OCI-LY1 (cell line): ENCODE results near the gene HOXB7.

ENCODE experiments used
- H2AFZ ChIP-seq: fragments of 200-600 bp; sonication (generic), shearing (Covaris generic); 2 replicates; pipeline ENCODE4 v1.6.0; 2014; ENCODE audit warnings: antibody characterized with exemption, mild to moderate bottlenecking, low read length
- H3F3A ChIP-seq: fragments of 200-600 bp; sonication (generic), shearing (Covaris generic); 2 replicates; pipeline ENCODE4 v1.6.0; 2014; ENCODE audit warnings: mild to moderate bottlenecking, antibody characterized with exemption, low read length, moderate library complexity; ENCODE audit not compliant: insufficient read depth
- H3K27ac ChIP-seq: fragments of 200-600 bp; sonication (generic); 2 replicates; pipeline ENCODE4 v1.5.1; 2014; ENCODE audit warnings: low read length, mixed run types, mild to moderate bottlenecking, low read depth; ENCODE audit not compliant: poor library complexity, severe bottlenecking
- H3K27me3 ChIP-seq: fragments of 200-600 bp; sonication (generic); 2 replicates; pipeline ENCODE4 v1.6.0; 2014; ENCODE audit warnings: antibody characterized with exemption, mild to moderate bottlenecking, low read length, moderate library complexity; ENCODE audit not compliant: insufficient read depth
- H3K36me3 ChIP-seq: fragments of 200-600 bp; sonication (generic); 2 replicates; pipeline ENCODE4 v1.6.1; 2014; ENCODE audit warnings: mild to moderate bottlenecking, antibody characterized with exemption, low read length, moderate library complexity, mixed read lengths; ENCODE audit not compliant: insufficient read depth
- H3K4me1 ChIP-seq: fragments of 200-600 bp; sonication (generic); 2 replicates; pipeline ENCODE4 v1.5.1; 2014; ENCODE audit warnings: mild to moderate bottlenecking, low read length, moderate library complexity; ENCODE audit not compliant: insufficient read depth, severe bottlenecking
- H3K4me2 ChIP-seq: fragments of 200-600 bp; sonication (generic), shearing (Covaris generic); 2 replicates; pipeline ENCODE4 v1.6.1; 2014; ENCODE audit warnings: low read length
- H3K4me3 ChIP-seq: fragments of 200-600 bp; sonication (generic); 2 replicates; pipeline ENCODE4 v1.5.1; 2014; ENCODE audit warnings: low read length, low read depth, mild to moderate bottlenecking, mixed read lengths; ENCODE audit not compliant: poor library complexity, severe bottlenecking
- H3K79me2 ChIP-seq: fragments of 200-600 bp; shearing (Covaris generic); 2 replicates; pipeline ENCODE4 v1.6.1; 2016; ENCODE audit warnings: mixed run types, low read length, mixed read lengths; ENCODE audit not compliant: insufficient read depth
- H3K9ac ChIP-seq: fragments of 200-600 bp; sonication (generic), shearing (Covaris generic); 2 replicates; pipeline ENCODE4 v1.6.1; 2014; ENCODE audit warnings: mild to moderate bottlenecking, low read length, mixed read lengths
- H3K9me2 ChIP-seq: fragments of 200-600 bp; sonication (generic), shearing (Covaris generic); 2 replicates; pipeline ENCODE4 v1.6.1; 2014; ENCODE audit warnings: low read depth, mild to moderate bottlenecking, low read length, mixed read lengths
- H3K9me3 ChIP-seq: fragments of 200-600 bp; shearing (Covaris generic); 2 replicates; pipeline ENCODE4 v1.6.1; 2014; ENCODE audit warnings: low read length, mixed read lengths
- H4K20me1 ChIP-seq: fragments of 200-600 bp; sonication (generic), shearing (Covaris generic); 2 replicates; pipeline ENCODE4 v1.6.0; 2016; ENCODE audit warnings: mild to moderate bottlenecking, low read length; ENCODE audit not compliant: insufficient read depth
- EZH2 ChIP-seq: fragments of 200-600 bp; sonication (generic), shearing (Covaris generic); IDR thresholded peaks from 2 replicates; pipeline ENCODE4 v1.8.0; 2017; ENCODE audit warnings: borderline replicate concordance, mixed run types, mild to moderate bottlenecking, antibody characterized with exemption, low read length, moderate library complexity, mixed read lengths
- TF ChIP-seq, protein P1 (sequence below): fragments of 200-600 bp; sonication (generic), shearing (Covaris generic); IDR thresholded peaks from 2 replicates; pipeline ENCODE4 v1.5.1; 2017; ENCODE audit warnings: mild to moderate bottlenecking, antibody characterized with exemption, low read length, moderate library complexity, mixed read lengths

HOXB7 gene

DNA sequence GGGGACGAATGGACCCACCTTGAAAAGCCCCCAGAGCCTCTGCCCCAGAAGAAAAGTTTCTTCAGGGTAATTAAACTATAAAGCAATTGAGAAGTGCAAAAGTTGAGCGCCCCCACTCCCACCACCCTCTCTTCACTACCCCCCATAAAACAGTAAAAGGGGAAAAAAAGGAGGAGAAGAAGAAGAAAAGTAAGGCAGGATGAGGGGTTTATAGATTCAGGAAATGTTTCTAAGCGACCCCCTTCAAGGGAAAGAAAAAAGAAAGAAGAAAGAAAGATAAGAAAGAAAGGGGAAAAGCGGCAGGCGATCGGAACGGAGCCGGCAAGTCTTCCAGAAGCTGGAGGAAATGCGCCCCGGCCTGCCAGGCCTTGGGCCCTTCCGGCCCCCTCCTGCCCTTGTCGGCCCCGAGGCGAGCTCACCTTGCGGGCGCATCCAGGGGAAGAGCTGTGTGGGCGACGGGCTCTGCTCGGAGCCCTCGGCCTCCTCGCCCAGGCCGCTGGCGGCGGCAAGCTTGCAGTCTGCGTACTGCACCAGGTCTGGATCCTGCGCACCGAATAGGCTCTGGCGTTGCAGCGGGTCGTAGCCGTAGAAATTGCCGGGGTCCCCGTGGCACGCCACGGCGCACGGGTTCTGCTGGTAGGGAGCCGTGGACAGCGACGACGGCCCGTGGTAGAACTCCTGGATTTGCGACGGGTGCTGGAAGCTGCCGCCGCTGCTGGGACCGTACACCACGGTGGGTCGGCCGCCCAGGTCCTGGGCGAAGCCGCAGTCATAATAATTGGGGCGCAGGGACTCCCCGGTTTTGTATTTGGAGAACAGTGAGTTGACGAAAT lies 3.3 kb upstream of the HOXB7 start:
- no peak for TF ChIP-seq EZH2
- TF ChIP-seq, protein P1, sequence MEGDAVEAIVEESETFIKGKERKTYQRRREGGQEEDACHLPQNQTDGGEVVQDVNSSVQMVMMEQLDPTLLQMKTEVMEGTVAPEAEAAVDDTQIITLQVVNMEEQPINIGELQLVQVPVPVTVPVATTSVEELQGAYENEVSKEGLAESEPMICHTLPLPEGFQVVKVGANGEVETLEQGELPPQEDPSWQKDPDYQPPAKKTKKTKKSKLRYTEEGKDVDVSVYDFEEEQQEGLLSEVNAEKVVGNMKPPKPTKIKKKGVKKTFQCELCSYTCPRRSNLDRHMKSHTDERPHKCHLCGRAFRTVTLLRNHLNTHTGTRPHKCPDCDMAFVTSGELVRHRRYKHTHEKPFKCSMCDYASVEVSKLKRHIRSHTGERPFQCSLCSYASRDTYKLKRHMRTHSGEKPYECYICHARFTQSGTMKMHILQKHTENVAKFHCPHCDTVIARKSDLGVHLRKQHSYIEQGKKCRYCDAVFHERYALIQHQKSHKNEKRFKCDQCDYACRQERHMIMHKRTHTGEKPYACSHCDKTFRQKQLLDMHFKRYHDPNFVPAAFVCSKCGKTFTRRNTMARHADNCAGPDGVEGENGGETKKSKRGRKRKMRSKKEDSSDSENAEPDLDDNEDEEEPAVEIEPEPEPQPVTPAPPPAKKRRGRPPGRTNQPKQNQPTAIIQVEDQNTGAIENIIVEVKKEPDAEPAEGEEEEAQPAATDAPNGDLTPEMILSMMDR: no peak
- H3K4me1 ChIP-seq: peaks cover 3% of the 10 kb centered on the region
- H3K4me2 ChIP-seq: no peak overlapping the region
- H3K9me3 ChIP-seq: no peaks in the 10 kb centered on the region
- H4K20me1 ChIP-seq: no peaks in the 10 kb centered on the region
- H3K79me2 ChIP-seq: no peaks in the 10 kb centered on the region
- no peaks in the 10 kb centered on the region for H3K36me3 ChIP-seq
- no peaks in the 10 kb centered on the region for H3K9me2 ChIP-seq
- no peaks in the 10 kb centered on the region for H3F3A ChIP-seq
- H3K27ac ChIP-seq: no peak overlapping the region
- peaks cover 3% of the 10 kb centered on the region for H3K27me3 ChIP-seq
- H3K9ac ChIP-seq: no peak overlapping the region
- H2AFZ ChIP-seq: no peak overlapping the region
- no peak overlapping the region for H3K4me3 ChIP-seq

DNA sequence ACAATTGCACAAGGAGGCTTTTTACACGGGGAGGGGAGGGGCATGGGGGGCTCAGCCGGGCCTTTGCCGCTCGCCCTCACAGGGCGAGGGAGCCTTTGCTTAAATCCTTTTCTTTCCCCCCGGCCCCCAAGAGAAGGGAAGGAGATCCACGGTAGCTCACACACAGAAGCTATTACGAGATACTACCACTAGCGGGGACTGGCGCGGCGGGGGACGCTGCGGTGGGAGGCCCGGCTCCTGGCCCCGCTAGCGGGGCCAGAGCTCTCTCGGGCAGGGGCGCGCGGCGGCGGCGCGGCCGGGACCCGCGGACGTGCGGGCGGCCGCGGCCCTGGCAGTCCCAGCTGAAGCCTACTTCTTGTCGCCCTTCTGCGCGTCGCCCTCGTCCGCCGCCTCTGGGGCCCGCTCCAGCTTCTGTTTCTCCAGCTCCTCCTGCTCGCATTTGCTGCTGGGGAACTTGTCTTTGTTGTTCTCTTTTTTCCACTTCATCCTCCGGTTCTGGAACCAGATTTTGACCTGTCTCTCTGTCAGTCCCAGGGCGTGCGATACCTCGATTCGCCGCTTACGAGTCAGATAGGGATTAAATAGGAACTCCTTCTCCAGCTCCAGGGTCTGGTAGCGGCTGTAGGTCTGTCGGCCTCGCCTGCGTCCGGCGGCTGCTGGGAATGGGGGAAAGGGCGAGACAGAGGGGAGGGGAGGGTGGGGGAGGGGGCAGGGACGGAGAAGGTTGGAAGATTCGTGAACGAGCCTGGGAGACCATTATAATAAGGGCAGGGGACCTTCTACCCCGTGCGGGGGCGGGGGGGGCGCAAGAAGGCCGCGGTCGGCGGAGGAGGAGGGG lies 2.3 kb upstream of the HOXB7 start:
- TF ChIP-seq EZH2: no peak
- TF ChIP-seq, protein P1: no peak
- Histone ChIP-seq H3K9ac (no peak overlapping the region), H3F3A (no peaks in the 10 kb centered on the region), H3K4me3 (no peak overlapping the region), H3K9me3 (no peaks in the 10 kb centered on the region), H3K79me2 (no peaks in the 10 kb centered on the region), H3K27ac (no peak overlapping the region), H3K9me2 (no peaks in the 10 kb centered on the region), H4K20me1 (no peaks in the 10 kb centered on the region), H3K4me2 (no peak overlapping the region), H3K36me3 (no peaks in the 10 kb centered on the region), H3K4me1 (peaks cover 3% of the 10 kb centered on the region), H2AFZ (no peak overlapping the region), H3K27me3 (no peaks in the 10 kb centered on the region; the same call in 1 of the 2 replicates)

DNA sequence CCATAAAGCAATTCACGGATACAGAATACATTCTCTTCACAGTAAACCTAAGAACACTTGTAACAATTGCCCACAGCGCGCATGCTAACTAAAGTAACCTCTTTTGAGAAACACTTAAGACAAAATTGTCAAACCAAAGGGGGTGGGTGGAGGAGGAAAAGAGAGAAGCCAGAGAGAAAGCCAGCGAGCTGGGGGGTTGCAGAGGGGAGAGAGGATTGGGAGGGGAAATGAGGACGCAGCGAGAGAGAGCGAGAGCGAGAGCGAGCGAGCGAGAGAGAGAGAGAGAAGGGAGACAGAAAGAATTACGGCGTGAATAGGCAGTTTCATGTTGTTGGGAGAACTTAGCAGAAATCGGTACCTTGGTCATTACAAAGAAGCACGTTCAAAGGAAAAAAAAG lies 1.6 kb upstream of the HOXB7 start:
- Histone ChIP-seq H3K27ac (no peak overlapping the region), H3K79me2 (no peaks in the 10 kb centered on the region), H3K4me2 (no peak overlapping the region), H3K9me2 (no peaks in the 10 kb centered on the region), H3F3A (no peaks in the 10 kb centered on the region), H3K9me3 (no peaks in the 10 kb centered on the region), H4K20me1 (no peaks in the 10 kb centered on the region), H3K9ac (no peak overlapping the region), H2AFZ (no peak overlapping the region), H3K36me3 (no peaks in the 10 kb centered on the region), H3K27me3 (no peaks in the 10 kb centered on the region), H3K4me1 (peaks cover 3% of the 10 kb centered on the region), H3K4me3 (no peak overlapping the region)
- TF ChIP-seq, protein P1: no peak
- no peak for TF ChIP-seq EZH2
